Measurements from ENCODE around the gene SORL1.
"Not testable (repeated sequence)": the region's sequence is repeated elsewhere in the genome, so short reads cannot be mapped to it uniquely, and the experiment has no call there.

Gene SORL1

GRCh38 chr11:121451986-121452608 lies at the start of gene SORL1:
SORL1 (plus strand) TSS chr11:121452314; CDS start chr11:121452332, 18 bp downstream.
- DNase-seq, result peak; percentile 80

GRCh38 chr11:121405646-121406045 lies 46.5 kb upstream of the SORL1 start:
- DNase-seq, result no peak

- no peak for DNase-seq
Measured at GRCh38 chr11:121406291-121406690, 45.8 kb upstream of the SORL1 start.

- no peak for DNase-seq
Measured at GRCh38 chr11:121408830-121409229, 43.3 kb upstream of the SORL1 start.

GRCh38 chr11:121410041-121410440 lies 42.1 kb upstream of the SORL1 start:
- DNase-seq, result not testable (repeated sequence)

- DNase-seq, result not testable (repeated sequence)
Measured at GRCh38 chr11:121411330-121411729, 40.8 kb upstream of the SORL1 start.

- DNase-seq, result no peak
Measured at GRCh38 chr11:121412000-121412587, 40.0 kb upstream of the SORL1 start.

- DNase-seq, result no peak
Measured at GRCh38 chr11:121412711-121413415, 39.3 kb upstream of the SORL1 start.

GRCh38 chr11:121414141-121414913 lies 37.8 kb upstream of the SORL1 start:
- no peak for DNase-seq

GRCh38 chr11:121415856-121416255 lies 36.3 kb upstream of the SORL1 start:
- no peak for DNase-seq

GRCh38 chr11:121417055-121417551 lies 35.0 kb upstream of the SORL1 start:
- DNase-seq, result peak; percentile 100

GRCh38 chr11:121417607-121418006 lies 34.5 kb upstream of the SORL1 start:
- no peak for DNase-seq

GRCh38 chr11:121418625-121419114 lies 33.4 kb upstream of the SORL1 start:
- DNase-seq, result peak; percentile 86

- no peak for DNase-seq
Measured at GRCh38 chr11:121419836-121420235, 32.3 kb upstream of the SORL1 start.

GRCh38 chr11:121420398-121420797 lies 31.7 kb upstream of the SORL1 start:
- DNase-seq, result no peak

- DNase-seq, result peak; percentile 57
Measured at GRCh38 chr11:121421149-121421901, 30.8 kb upstream of the SORL1 start.

GRCh38 chr11:121422675-121423074 lies 29.4 kb upstream of the SORL1 start:
- DNase-seq, result no peak

GRCh38 chr11:121425828-121426227 lies 26.3 kb upstream of the SORL1 start:
- DNase-seq, result no peak

GRCh38 chr11:121426476-121427399 lies 25.4 kb upstream of the SORL1 start:
- peak; percentile 66 for DNase-seq

GRCh38 chr11:121427400-121427744 lies 24.7 kb upstream of the SORL1 start:
- no peak for DNase-seq

GRCh38 chr11:121429556-121429955 lies 22.6 kb upstream of the SORL1 start:
- peak; percentile 44 for DNase-seq
